ENCODE data around the gene RRAS2.
A peak's percentile ranks its signal among the peaks of the same experiment; 100 is the strongest.
"Not testable (repeated sequence)": the region's sequence is repeated elsewhere in the genome, so short reads cannot be mapped to it uniquely, and the experiment has no call there.

Gene RRAS2

GRCh38 chr11:14371249-14371648, 12.3 kb upstream of the RRAS2 start:
- no peak for DNase-seq (ENCODE audit: low read depth in 2 of 2)

GRCh38 chr11:14370496-14370895, 11.5 kb upstream of the RRAS2 start:
- no peak for DNase-seq (ENCODE audit: low read depth in 2 of 2)

- DNase-seq (ENCODE audit: low read depth in 2 of 2) = no peak
These were observed 10.6 kb upstream of the RRAS2 start for GRCh38 chr11:14369598-14369997.

GRCh38 chr11:14366936-14367335, 8.0 kb upstream of the RRAS2 start:
- no peak for DNase-seq (ENCODE audit: low read depth in 2 of 2)

GRCh38 chr11:14364322-14364721, 5.3 kb upstream of the RRAS2 start:
- no peak for DNase-seq (ENCODE audit: low read depth in 2 of 2)

- no peak for DNase-seq (ENCODE audit: low read depth in 2 of 2)
These were observed 3.6 kb upstream of the RRAS2 start for GRCh38 chr11:14362611-14363010.

GRCh38 chr11:14361951-14362350, 3.0 kb upstream of the RRAS2 start:
- no peak for DNase-seq (ENCODE audit: low read depth in 2 of 2)

- no peak for DNase-seq (ENCODE audit: low read depth in 2 of 2)
These were observed 2.0 kb upstream of the RRAS2 start for GRCh38 chr11:14360976-14361375.

- DNase-seq (ENCODE audit: low read depth in 2 of 2) = no peak
These were observed 583 bp upstream of the RRAS2 start for GRCh38 chr11:14359501-14360031.

- DNase-seq (ENCODE audit: low read depth in 2 of 2) = peak in 1 of 2 donors; percentile 28
These were observed 878 bp downstream of the RRAS2 start for GRCh38 chr11:14357881-14358728.

- DNase-seq (ENCODE audit: low read depth in 2 of 2) = no peak
These were observed 2.6 kb downstream of the RRAS2 start for GRCh38 chr11:14356342-14356741.

GRCh38 chr11:14354604-14355003, 4.4 kb downstream of the RRAS2 start:
- DNase-seq (ENCODE audit: low read depth in 2 of 2) = not testable (repeated sequence)

GRCh38 chr11:14350716-14351238, 8.2 kb downstream of the RRAS2 start:
- DNase-seq (ENCODE audit: low read depth in 2 of 2) = no peak

- no peak for DNase-seq (ENCODE audit: low read depth in 2 of 2)
These were observed 8.8 kb downstream of the RRAS2 start for GRCh38 chr11:14350215-14350614.

- DNase-seq (ENCODE audit: low read depth in 2 of 2) = no peak
These were observed 11.0 kb downstream of the RRAS2 start for GRCh38 chr11:14347991-14348390.

GRCh38 chr11:14347494-14347893, 11.5 kb downstream of the RRAS2 start:
- DNase-seq (ENCODE audit: low read depth in 2 of 2) = no peak

GRCh38 chr11:14346303-14346955, 12.6 kb downstream of the RRAS2 start:
- DNase-seq (ENCODE audit: low read depth in 2 of 2) = no peak

GRCh38 chr11:14345668-14346067, 13.3 kb downstream of the RRAS2 start:
- no peak for DNase-seq (ENCODE audit: low read depth in 2 of 2)

GRCh38 chr11:14345016-14345415, 14.0 kb downstream of the RRAS2 start:
- not testable (repeated sequence) for DNase-seq (ENCODE audit: low read depth in 2 of 2)

- DNase-seq (ENCODE audit: low read depth in 2 of 2) = no peak
These were observed 16.1 kb downstream of the RRAS2 start for GRCh38 chr11:14342906-14343305.

- DNase-seq (ENCODE audit: low read depth in 2 of 2) = no peak
These were observed 17.0 kb downstream of the RRAS2 start for GRCh38 chr11:14341968-14342367.

- no peak for DNase-seq (ENCODE audit: low read depth in 2 of 2)
These were observed 18.3 kb downstream of the RRAS2 start for GRCh38 chr11:14340721-14341120.

- DNase-seq (ENCODE audit: low read depth in 2 of 2) = no peak
These were observed 19.6 kb downstream of the RRAS2 start for GRCh38 chr11:14339356-14339755.

All from stimulated activated CD8-positive, alpha-beta memory T cell treated with anti-CD3 and anti-CD28 coated beads, Interleukin-7, amount 100 ng/mL, for 4 hours (primary cell).